SK-N-SH (cell line): ENCODE data around the gene NAV2. TPM values are rescaled to one million over a fixed set of nuclear protein-coding genes. Genes with fewer than 3 reads are reported as not detected.

Experiments
- CTCF ChIA-PET: fragments of 300-600, 350-600 bp; formaldehyde crosslinking; extraction: SDS; loops from one replicate; lab custom pipeline; 2021; lab: Yijun Ruan, JAX
- POLR2A ChIA-PET: fragments of 350-600 bp; sonication (Branson Sonifier 250); formaldehyde crosslinking; extraction: SDS; loops from one replicate; lab custom pipeline; 2020; ENCODE audit warnings: antibody characterized with exemption, inconsistent platforms; lab: Yijun Ruan, JAX
- DNase-seq: peaks from one replicate; pipeline ENCODE4 v3.0.0; 2012
- H2AFZ ChIP-seq: fragments of 200-600 bp; sonication (generic); 2 replicates; pipeline ENCODE4 v1.8.1; 2016; ENCODE audit warnings: antibody characterized with exemption, mild to moderate bottlenecking, low read depth
- H3F3A ChIP-seq: fragments of 200-600 bp; sonication (generic); replicated peaks from 2 replicates; pipeline ENCODE3; 2016; ENCODE audit warnings: antibody characterized with exemption, mild to moderate bottlenecking; ENCODE audit not compliant: insufficient read depth
- H3K27ac ChIP-seq, 2 experiments: fragments of 200-500 bp in 1 of 2; fragments of 200-600 bp in 1 of 2; sonication (Bioruptor generic) in 1 of 2; sonication (generic), shearing (Covaris generic) in 1 of 2; 2 replicates each; pipeline versions ENCODE4 v1.5.1 to v1.6.1; 2014 to 2016; ENCODE audit warnings: low read depth in 2 of 2, inconsistent platforms in 1 of 2, low read length in 1 of 2, mild to moderate bottlenecking in 1 of 2, mixed read lengths in 1 of 2
- H3K27me3 ChIP-seq: fragments of 200-600 bp; sonication (generic), shearing (Covaris generic); 2 replicates; pipeline ENCODE4 v1.6.1; 2016; ENCODE audit warnings: mixed run types; ENCODE audit not compliant: insufficient read depth
- H3K36me3 ChIP-seq, 2 experiments: fragments of 200-500 bp in 1 of 2; fragments of 200-600 bp in 1 of 2; sonication (Bioruptor generic) in 1 of 2; sonication (generic) in 1 of 2; replicated peaks in 1 of 2; 2 replicates each; pipeline versions ENCODE3 to v1.5.1; 2014 to 2016; ENCODE audit warnings: low read length in 1 of 2, mild to moderate bottlenecking in 1 of 2; ENCODE audit not compliant: insufficient read depth in 2 of 2, control insufficient read depth in 1 of 2
- H3K4me1 ChIP-seq, 2 experiments: fragments of 200-500 bp in 1 of 2; fragments of 200-600 bp in 1 of 2; sonication (Bioruptor generic) in 1 of 2; sonication (generic), shearing (Covaris generic) in 1 of 2; 2 replicates each; pipeline versions ENCODE4 v1.5.1 to v1.6.1; 2014 to 2016; ENCODE audit warnings: low read depth in 1 of 2, low read length in 1 of 2, mixed run types in 1 of 2; ENCODE audit not compliant: insufficient read depth in 2 of 2, control insufficient read depth in 1 of 2
- H3K4me2 ChIP-seq: fragments of 200-600 bp; sonication (generic), shearing (Covaris generic); 2 replicates; pipeline ENCODE4 v1.6.1; 2017; ENCODE audit warnings: mixed run types
- H3K4me3 ChIP-seq, 2 experiments: fragments of 200-500 bp in 1 of 2; fragments of 200-600 bp in 1 of 2; sonication (Bioruptor generic) in 1 of 2; sonication (generic), shearing (Covaris generic) in 1 of 2; 2 replicates each; pipeline versions ENCODE4 v1.5.1 to v1.8.1; 2014 to 2016; ENCODE audit warnings: low read depth in 2 of 2, inconsistent platforms in 1 of 2, low read length in 1 of 2, mild to moderate bottlenecking in 1 of 2, mixed read lengths in 1 of 2, moderate library complexity in 1 of 2
- H3K79me2 ChIP-seq: fragments of 200-600 bp; sonication (generic); 2 replicates; pipeline ENCODE4 v1.8.1; 2017; ENCODE audit warnings: mild to moderate bottlenecking; ENCODE audit not compliant: insufficient read depth
- H3K9ac ChIP-seq: fragments of 200-600 bp; sonication (generic); 2 replicates; pipeline ENCODE4 v1.6.1; 2017; ENCODE audit warnings: mixed run types
- H3K9me2 ChIP-seq: fragments of 200-600 bp; sonication (generic); 2 replicates; pipeline ENCODE4 v1.6.1; 2017; ENCODE audit warnings: mixed run types
- H3K9me3 ChIP-seq: fragments of 200-600 bp; sonication (generic); 2 replicates; pipeline ENCODE4 v1.6.1; 2017; ENCODE audit warnings: mixed run types, mild to moderate bottlenecking, moderate library complexity
- H4K20me1 ChIP-seq: fragments of 200-600 bp; sonication (generic); 2 replicates; pipeline ENCODE4 v1.6.1; 2017; ENCODE audit warnings: mild to moderate bottlenecking, mixed run types; ENCODE audit not compliant: insufficient read depth
- CHD2 ChIP-seq: fragments of 150-350 bp; IDR thresholded peaks from 2 replicates; pipeline ENCODE4 v1.6.1; 2018; ENCODE audit warnings: low read length; ENCODE audit not compliant: partially characterized antibody
- ELF1 ChIP-seq: IDR thresholded peaks from 2 replicates; pipeline ENCODE4 v1.4.0; 2012
- FOXJ3 ChIP-seq: sonication (generic); formaldehyde crosslinking; IDR thresholded peaks from 2 replicates; pipeline ENCODE4 v1.5.1; 2020; ENCODE audit warnings: mild to moderate bottlenecking, missing genetic modification reagents
- FOXM1 ChIP-seq: IDR thresholded peaks from 2 replicates; pipeline ENCODE4 v1.4.0; 2012; ENCODE audit warnings: low read depth, mild to moderate bottlenecking
- GATA2 ChIP-seq: sonication (generic); formaldehyde crosslinking; IDR thresholded peaks from 2 replicates; pipeline ENCODE4 v1.5.0; 2020; ENCODE audit warnings: mild to moderate bottlenecking, missing genetic modification reagents
- MEF2A ChIP-seq: IDR thresholded peaks from 2 replicates; pipeline ENCODE4 v1.4.0; 2012; ENCODE audit warnings: low read depth, borderline replicate concordance
- MXI1 ChIP-seq: IDR thresholded peaks from 2 replicates; pipeline ENCODE4 v1.6.1; 2012; ENCODE audit warnings: mild to moderate bottlenecking, low read depth, low read length, improper control_type of control experiment
- RAD21 ChIP-seq: IDR thresholded peaks from 2 replicates; pipeline ENCODE4 v1.6.1; 2012; ENCODE audit warnings: mild to moderate bottlenecking, low read length
- RFX5 ChIP-seq: IDR thresholded peaks from 2 replicates; pipeline ENCODE4 v1.6.1; 2012; ENCODE audit warnings: mild to moderate bottlenecking, improper control_type of control experiment, low read length
- SIN3A ChIP-seq: IDR thresholded peaks from 2 replicates; pipeline ENCODE4 v1.6.1; 2012; ENCODE audit warnings: low read depth, mild to moderate bottlenecking, low read length, moderate library complexity, borderline replicate concordance
- TAF1 ChIP-seq: IDR thresholded peaks from 2 replicates; pipeline ENCODE4 v1.6.1; 2012; ENCODE audit warnings: low read depth, mild to moderate bottlenecking, low read length, moderate library complexity, borderline replicate concordance
- TEAD4 ChIP-seq: IDR thresholded peaks from 2 replicates; pipeline ENCODE4 v1.4.0; 2012; ENCODE audit warnings: mild to moderate bottlenecking, borderline replicate concordance; ENCODE audit not compliant: insufficient read depth
- YY1 ChIP-seq: IDR thresholded peaks from 2 replicates; pipeline ENCODE4 v1.4.0; 2012; ENCODE audit warnings: low read depth, mild to moderate bottlenecking
- WGBS: methylation state at CpG from one replicate; pipeline ENCODE4 v1.1.6; 2017; ENCODE audit warnings: low lambda C conversion rate; 5-methylcytosine and 5-hydroxymethylcytosine counted together
- polyA plus RNA-seq, 3 experiments: library from polyadenylated mRNA; depleted of rRNA; stranded (reverse); fragments of >200 nt; gene quantifications; 2 replicates each; pipeline ENCODE4 v1.2.3, GENCODE V29; 2012
- TF ChIP-seq, protein P1 (sequence below): IDR thresholded peaks from 2 replicates; pipeline ENCODE4; 2012
- TF ChIP-seq, protein P2 (sequence below): IDR thresholded peaks from 2 replicates; pipeline ENCODE4 v1.4.0; 2012; ENCODE audit warnings: low read depth
- TF ChIP-seq, protein P3 (sequence below): IDR thresholded peaks from 2 replicates; pipeline ENCODE4 v1.4.0; 2012; ENCODE audit warnings: low read depth, borderline replicate concordance
- TF ChIP-seq, protein P4 (sequence below): IDR thresholded peaks from 2 replicates; pipeline ENCODE4 v1.4.0; 2012; ENCODE audit warnings: low read depth, borderline replicate concordance

The NAV2 gene
- polyA plus RNA-seq, 1 of the 3 experiments (the other 2 are of a cell fraction) = 26.2 TPM

DNA sequence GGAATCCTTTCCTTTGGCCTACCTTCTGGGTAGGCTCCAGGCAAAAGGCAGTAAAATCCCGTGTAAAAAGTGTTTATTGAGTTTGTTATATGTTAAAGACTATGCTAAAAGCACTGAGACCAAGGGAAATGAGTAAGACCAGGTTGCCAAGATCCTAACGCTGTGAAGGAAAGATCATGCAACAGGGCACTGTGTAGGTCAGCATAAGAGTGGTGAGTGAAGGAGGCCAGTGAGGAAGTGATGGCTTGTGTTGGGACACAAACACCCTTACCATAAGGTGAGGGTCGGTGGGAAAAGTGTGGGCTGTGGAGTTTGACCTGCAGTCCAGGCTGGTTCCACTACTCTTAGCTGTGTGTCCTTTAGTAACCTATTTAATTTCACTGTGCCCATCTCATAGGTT is 245.6 kb downstream of the NAV2 start:
- POLR2A ChIA-PET = no interaction called here
- Histone ChIP-seq H3K36me3 (peaks cover 75 to 77% of the 10 kb centered on the region in 2 experiments), H3K4me1 (peaks cover 26 to 58% of the 10 kb centered on the region in 2 experiments), H3K27me3 (no peaks in the 10 kb centered on the region), H3K9me3 (no peaks in the 10 kb centered on the region), H3F3A (peaks cover 15% of the 10 kb centered on the region), H3K4me3 (no peak overlapping the region), H3K79me2 (peaks cover 97% of the 10 kb centered on the region)
- WGBS = 88% methylated on average over 3 of the region's 3 CpGs
- TF ChIP-seq, protein P1, sequence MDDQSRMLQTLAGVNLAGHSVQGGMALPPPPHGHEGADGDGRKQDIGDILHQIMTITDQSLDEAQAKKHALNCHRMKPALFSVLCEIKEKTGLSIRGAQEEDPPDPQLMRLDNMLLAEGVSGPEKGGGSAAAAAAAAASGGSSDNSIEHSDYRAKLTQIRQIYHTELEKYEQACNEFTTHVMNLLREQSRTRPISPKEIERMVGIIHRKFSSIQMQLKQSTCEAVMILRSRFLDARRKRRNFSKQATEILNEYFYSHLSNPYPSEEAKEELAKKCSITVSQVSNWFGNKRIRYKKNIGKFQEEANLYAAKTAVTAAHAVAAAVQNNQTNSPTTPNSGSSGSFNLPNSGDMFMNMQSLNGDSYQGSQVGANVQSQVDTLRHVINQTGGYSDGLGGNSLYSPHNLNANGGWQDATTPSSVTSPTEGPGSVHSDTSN = no peak
- TF ChIP-seq MXI1 (no peak), TAF1 (no peak), SIN3A (no peak)
- TF ChIP-seq, protein P2, sequence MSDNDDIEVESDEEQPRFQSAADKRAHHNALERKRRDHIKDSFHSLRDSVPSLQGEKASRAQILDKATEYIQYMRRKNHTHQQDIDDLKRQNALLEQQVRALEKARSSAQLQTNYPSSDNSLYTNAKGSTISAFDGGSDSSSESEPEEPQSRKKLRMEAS = no peak
- TF ChIP-seq, all 33 proteins: peak for 0
- Histone ChIP-seq H3K27ac (peak overlapping the region; percentile 37 to 60; a peak in 2 of 4 replicates), H3K9me2 (no peaks in the 10 kb centered on the region), H3K9ac (no peak overlapping the region), H2AFZ (no peak overlapping the region), H4K20me1 (peaks cover 75% of the 10 kb centered on the region), H3K4me2 (no peak overlapping the region)
- DNase-seq = no peak
- CTCF ChIA-PET = interaction anchor here (0.8 to 0.9 kb wide), 2 partner anchors 52 to 396 kb away, joined by 3 to 4 read pairs; no protein-coding TSS in a partner anchor

DNA sequence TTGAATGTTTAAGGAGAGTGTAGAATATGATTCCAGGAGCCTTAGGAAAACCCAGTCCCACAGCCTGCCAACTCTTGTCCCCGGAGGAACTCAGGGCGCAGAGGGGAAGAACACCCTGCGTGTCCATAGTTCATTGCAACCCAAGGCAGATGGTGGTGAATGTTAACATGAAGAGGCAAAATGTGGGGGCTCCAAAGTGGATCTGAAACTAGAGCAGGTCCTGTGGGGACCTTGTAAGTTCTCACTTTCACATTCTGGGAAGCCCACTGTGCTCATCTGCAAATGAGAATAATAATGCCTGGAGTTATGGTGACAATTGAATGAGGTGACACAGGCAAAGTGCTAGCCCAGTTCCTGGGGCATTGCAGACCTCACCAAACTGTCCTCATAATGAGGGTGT is 246.6 kb downstream of the NAV2 start:
- POLR2A ChIA-PET = interaction anchor here (0.6 kb wide), 1 partner anchor 277 kb away, joined by 3 read pairs; no protein-coding TSS in a partner anchor
- Histone ChIP-seq H3K9ac (no peak overlapping the region), H3K9me3 (no peaks in the 10 kb centered on the region), H3K4me2 (no peak overlapping the region), H3K4me1 (peaks cover 16 to 47% of the 10 kb centered on the region in 2 experiments), H3K9me2 (no peaks in the 10 kb centered on the region)
- no peak for TF ChIP-seq TEAD4
- TF ChIP-seq RAD21 = no peak
- TF ChIP-seq, all 33 proteins: peak for 0
- Histone ChIP-seq H3K27me3 (no peaks in the 10 kb centered on the region), H3K79me2 (peaks cover 97% of the 10 kb centered on the region), H3K27ac (no peak overlapping the region; a peak in 1 of 4 replicates), H3K4me3 (no peak overlapping the region), H3F3A (peaks cover 14% of the 10 kb centered on the region), H3K36me3 (peaks cover 73 to 85% of the 10 kb centered on the region in 2 experiments), H4K20me1 (peaks cover 67% of the 10 kb centered on the region), H2AFZ (no peak overlapping the region)
- DNase-seq = no peak
- CTCF ChIA-PET = no interaction called here
- 95% methylated on average over 3 of the region's 3 CpGs for WGBS

DNA sequence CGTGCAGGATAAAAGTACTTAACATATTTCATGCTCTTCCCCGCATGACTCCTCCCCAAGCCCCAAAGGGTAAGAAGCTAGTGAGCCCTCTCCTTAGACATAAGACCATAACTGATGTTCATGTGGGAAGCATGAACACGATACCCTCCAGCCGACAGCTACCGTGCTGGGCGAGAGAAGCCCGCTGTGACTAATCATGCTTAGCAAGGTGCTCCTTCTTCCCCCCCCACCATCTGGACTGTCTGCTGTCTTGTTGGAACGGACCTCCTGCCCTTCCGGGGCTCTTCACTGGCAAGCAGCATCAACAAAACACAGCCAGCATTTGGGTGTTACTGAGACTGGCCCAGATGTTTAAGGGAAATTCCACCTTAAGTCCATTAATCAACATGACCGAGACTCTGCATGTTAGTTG is 247.0 kb downstream of the NAV2 start:
- Histone ChIP-seq H3K9me2 (no peaks in the 10 kb centered on the region), H3K79me2 (peaks cover 97% of the 10 kb centered on the region), H3K27ac (peak overlapping the region in 1 of 2 experiments; percentile 43; a peak in 1 of 4 replicates), H4K20me1 (peaks cover 63% of the 10 kb centered on the region), H3K36me3 (peaks cover 72 to 82% of the 10 kb centered on the region in 2 experiments), H3K4me1 (peaks cover 12 to 44% of the 10 kb centered on the region in 2 experiments; a peak in 2 of 4 replicates), H3F3A (peaks cover 11% of the 10 kb centered on the region), H3K27me3 (no peaks in the 10 kb centered on the region), H3K4me2 (no peak overlapping the region), H3K9ac (no peak overlapping the region), H3K9me3 (no peaks in the 10 kb centered on the region), H2AFZ (no peak overlapping the region), H3K4me3 (no peak overlapping the region)
- CTCF ChIA-PET = interaction anchor here (0.9 kb wide), 1 partner anchor 169 kb away, joined by 3 read pairs; no protein-coding TSS in a partner anchor
- no peak for DNase-seq
- 94% methylated on average over 10 of the region's 10 CpGs for WGBS
- POLR2A ChIA-PET = no interaction called here
- no peak for TF ChIP-seq YY1
- TF ChIP-seq, protein P3, sequence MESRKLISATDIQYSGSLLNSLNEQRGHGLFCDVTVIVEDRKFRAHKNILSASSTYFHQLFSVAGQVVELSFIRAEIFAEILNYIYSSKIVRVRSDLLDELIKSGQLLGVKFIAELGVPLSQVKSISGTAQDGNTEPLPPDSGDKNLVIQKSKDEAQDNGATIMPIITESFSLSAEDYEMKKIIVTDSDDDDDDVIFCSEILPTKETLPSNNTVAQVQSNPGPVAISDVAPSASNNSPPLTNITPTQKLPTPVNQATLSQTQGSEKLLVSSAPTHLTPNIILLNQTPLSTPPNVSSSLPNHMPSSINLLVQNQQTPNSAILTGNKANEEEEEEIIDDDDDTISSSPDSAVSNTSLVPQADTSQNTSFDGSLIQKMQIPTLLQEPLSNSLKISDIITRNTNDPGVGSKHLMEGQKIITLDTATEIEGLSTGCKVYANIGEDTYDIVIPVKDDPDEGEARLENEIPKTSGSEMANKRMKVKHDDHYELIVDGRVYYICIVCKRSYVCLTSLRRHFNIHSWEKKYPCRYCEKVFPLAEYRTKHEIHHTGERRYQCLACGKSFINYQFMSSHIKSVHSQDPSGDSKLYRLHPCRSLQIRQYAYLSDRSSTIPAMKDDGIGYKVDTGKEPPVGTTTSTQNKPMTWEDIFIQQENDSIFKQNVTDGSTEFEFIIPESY = no peak
- TF ChIP-seq FOXJ3 (CRISPR knock-in tag) = no peak
- TF ChIP-seq RFX5 = no peak
- TF ChIP-seq, protein P2 = no peak
- TF ChIP-seq FOXM1 = no peak
- TF ChIP-seq, protein P4, sequence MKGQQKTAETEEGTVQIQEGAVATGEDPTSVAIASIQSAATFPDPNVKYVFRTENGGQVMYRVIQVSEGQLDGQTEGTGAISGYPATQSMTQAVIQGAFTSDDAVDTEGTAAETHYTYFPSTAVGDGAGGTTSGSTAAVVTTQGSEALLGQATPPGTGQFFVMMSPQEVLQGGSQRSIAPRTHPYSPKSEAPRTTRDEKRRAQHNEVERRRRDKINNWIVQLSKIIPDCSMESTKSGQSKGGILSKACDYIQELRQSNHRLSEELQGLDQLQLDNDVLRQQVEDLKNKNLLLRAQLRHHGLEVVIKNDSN = no peak
- no peak for TF ChIP-seq MEF2A
- no peak for TF ChIP-seq ELF1
- no peak for TF ChIP-seq GATA2 (CRISPR knock-in tag)
- TF ChIP-seq CHD2 = no peak
